HCT116 (cell line): ENCODE results near the gene PSENEN. TPM values are rescaled to one million over a fixed set of nuclear protein-coding genes. Genes with fewer than 3 reads are reported as not detected.

ENCODE experiments used
- ATAC-seq: fragments of 200-7000 bp; cut with Tn5 transposase; 2 replicates; pipeline ENCODE4 v1.9.1; 2020; ENCODE audit warnings: mild to moderate bottlenecking, moderate library complexity
- BruUV-seq: library from RNA; stranded (reverse); fragments of 400-500 nt; replicated peaks from 2 replicates; lab custom pipeline; 2021; lab: Mats Ljungman, UMichigan
- CTCF ChIA-PET: fragments of 300-600 bp; sonication (Branson Sonifier 250); formaldehyde crosslinking; loops from one replicate; lab custom pipeline; 2021; ENCODE audit warnings: antibody characterized with exemption; lab: Charles Lee
- POLR2A ChIA-PET: fragments of 300-600, 350-600 bp; sonication (Branson Sonifier 250); formaldehyde crosslinking; loops from one replicate; lab custom pipeline; 2021; ENCODE audit warnings: antibody characterized with exemption; lab: Charles Lee
- RAD21 ChIA-PET, 2 experiments: fragments of 300-600 bp; sonication (Branson Sonifier 250); formaldehyde crosslinking; loops; one replicate each; lab custom pipeline; 2023; ENCODE audit warnings: low total read pairs in 2 of 2; ENCODE audit not compliant: uncharacterized antibody in 2 of 2, unreplicated experiment in 2 of 2, low non-redundant PET in 1 of 2; lab: Charles Lee
- DNase-seq: peaks from one replicate; pipeline ENCODE4 v3.0.0-alpha.2; 2010; ENCODE audit warnings: low read depth, low spot score
- H2AFZ ChIP-seq: fragments of 200-600 bp; shearing (Covaris generic), sonication (generic); 2 replicates; pipeline ENCODE4 v1.6.1; 2017; ENCODE audit warnings: low read depth, mixed run types, mixed read lengths, antibody characterized with exemption, low read length; ENCODE audit not compliant: poor library complexity, severe bottlenecking
- H3K27ac ChIP-seq: 2 replicates; pipeline ENCODE4 v1.5.1; 2012; ENCODE audit warnings: low read depth, low read length
- H3K27me3 ChIP-seq: fragments of 200-600 bp; sonication (generic); 2 replicates; pipeline ENCODE4 v1.6.1; 2016; ENCODE audit warnings: mixed run types, low read length, mixed read lengths; ENCODE audit not compliant: insufficient read depth
- H3K36me3 ChIP-seq, 2 experiments: fragments of 200-500 bp in 1 of 2; fragments of 200-600 bp in 1 of 2; sonication (Bioruptor generic) in 1 of 2; sonication (generic) in 1 of 2; 2 replicates each; pipeline versions ENCODE4 v1.5.1 to v1.6.1; 2014 to 2016; ENCODE audit warnings: low read length in 2 of 2, inconsistent platforms in 1 of 2, mixed read lengths in 1 of 2, mixed run types in 1 of 2; ENCODE audit not compliant: insufficient read depth in 2 of 2, control insufficient read depth in 1 of 2
- H3K4me1 ChIP-seq, 2 experiments: fragments of 200-600 bp in 1 of 2; sonication (generic) in 1 of 2; 2 replicates each; pipeline versions ENCODE4 v1.5.1 to v1.6.1; 2012 to 2017; ENCODE audit warnings: low read length in 2 of 2, inconsistent platforms in 1 of 2, mild to moderate bottlenecking in 1 of 2, mixed read lengths in 1 of 2, mixed run types in 1 of 2, moderate library complexity in 1 of 2; ENCODE audit not compliant: insufficient read depth in 2 of 2, control insufficient read depth in 1 of 2
- H3K4me2 ChIP-seq: fragments of 200-600 bp; sonication (generic); 2 replicates; pipeline ENCODE4 v1.6.1; 2017; ENCODE audit warnings: mixed run types, low read length, mixed read lengths
- H3K4me3 ChIP-seq, 2 experiments: fragments of 200-600 bp in 1 of 2; sonication (generic) in 1 of 2; replicated peaks in 1 of 2; 2 replicates each; pipeline ENCODE4 v1.5.1; 2011 to 2016; ENCODE audit warnings: low read length in 2 of 2, control low read depth in 1 of 2, low read depth in 1 of 2, mild to moderate bottlenecking in 1 of 2, mixed read lengths in 1 of 2, mixed run types in 1 of 2
- H3K79me2 ChIP-seq: fragments of 200-600 bp; sonication (generic); 2 replicates; pipeline ENCODE4 v1.6.1; 2017; ENCODE audit warnings: mild to moderate bottlenecking, mixed run types, low read length, moderate library complexity, mixed read lengths; ENCODE audit not compliant: insufficient read depth
- H3K9ac ChIP-seq: fragments of 200-600 bp; sonication (generic); 2 replicates; pipeline ENCODE4 v1.6.1; 2016; ENCODE audit warnings: low read length, mixed read lengths
- H3K9me2 ChIP-seq: fragments of 200-600 bp; sonication (generic), shearing (Covaris generic); 2 replicates; pipeline ENCODE4 v1.6.1; 2017; ENCODE audit warnings: mixed run types, mild to moderate bottlenecking, moderate library complexity; ENCODE audit not compliant: insufficient read depth
- H3K9me3 ChIP-seq, 2 experiments: fragments of 200-500 bp in 1 of 2; fragments of 200-600 bp in 1 of 2; sonication (Bioruptor generic) in 1 of 2; sonication (generic) in 1 of 2; 2 replicates each; pipeline ENCODE4 v1.6.1; 2014 to 2017; ENCODE audit warnings: low read length in 2 of 2, mixed read lengths in 2 of 2, inconsistent platforms in 1 of 2, low read depth in 1 of 2, mild to moderate bottlenecking in 1 of 2, mixed run types in 1 of 2, moderate library complexity in 1 of 2; ENCODE audit not compliant: control insufficient read depth in 1 of 2, insufficient read depth in 1 of 2
- H4K20me1 ChIP-seq: fragments of 200-600 bp; sonication (generic), shearing (Covaris generic); 2 replicates; pipeline ENCODE4 v1.6.1; 2017; ENCODE audit warnings: mixed run types, mild to moderate bottlenecking, moderate library complexity; ENCODE audit not compliant: insufficient read depth
- EGR1 ChIP-seq: IDR thresholded peaks from 2 replicates; pipeline ENCODE4 v1.6.1; 2012; ENCODE audit warnings: low read depth
- ELF1 ChIP-seq: IDR thresholded peaks from 2 replicates; pipeline ENCODE4 v1.6.1; 2012; ENCODE audit warnings: low read depth, borderline replicate concordance
- EZH2 ChIP-seq: fragments of 200-600 bp; sonication (generic); IDR thresholded peaks from 2 replicates; pipeline ENCODE4 v1.6.1; 2017; ENCODE audit warnings: antibody characterized with exemption, mixed run types
- FOSL1 ChIP-seq: IDR thresholded peaks from 2 replicates; pipeline ENCODE4 v1.6.1; 2012; ENCODE audit warnings: low read depth
- JUND ChIP-seq: IDR thresholded peaks from 2 replicates; pipeline ENCODE4 v1.6.1; 2012
- POLR2AphosphoS5 ChIP-seq: IDR thresholded peaks from 2 replicates; pipeline ENCODE4 v1.6.1; 2011; ENCODE audit warnings: mild to moderate bottlenecking, low read depth, low read length, moderate library complexity
- SIN3A ChIP-seq: IDR thresholded peaks from 2 replicates; pipeline ENCODE4 v1.6.1; 2012; ENCODE audit warnings: low read depth
- ZBTB33 ChIP-seq: IDR thresholded peaks from 2 replicates; pipeline ENCODE4 v1.6.1; 2011; ENCODE audit warnings: mild to moderate bottlenecking, low read length, moderate library complexity; ENCODE audit not compliant: insufficient replicate concordance; ENCODE audit errors: extremely low read depth
- ZFX ChIP-seq: fragments of 450-650 bp; IDR thresholded peaks from 2 replicates; pipeline ENCODE4 v1.6.1; 2017
- intact Hi-C: fragments of 100-400 bp; cut with micrococcal nuclease; formaldehyde crosslinking; loops from 2 replicates; pipeline ENCODE4 v1.10.0; 2022
- total RNA-seq: library from RNA; stranded (reverse); gene quantifications from one replicate; pipeline ENCODE4 v1.2.1, GENCODE V29; 2021; ENCODE audit not compliant: unreplicated experiment

The PSENEN gene
- total RNA-seq, 1 experiment from 2014 or later = 55.3 TPM

GRCh38 chr19:35754370-35755130 is 9.1 kb downstream of the PSENEN start:
- intact Hi-C loops = no loop called here
- CTCF ChIA-PET = no interaction called here
- TF ChIP-seq ELF1 (no peak), JUND (no peak), EGR1 (no peak), FOSL1 (no peak), ZBTB33 (no peak), POLR2AphosphoS5 (no peak), ZFX (no peak)
- TF ChIP-seq, all 23 proteins: peak for 0
- Histone ChIP-seq H3K9me2 (no peaks in the 10 kb centered on the region), H3K4me1 (peaks cover 17 to 18% of the 10 kb centered on the region in 2 experiments), H2AFZ (no peak overlapping the region), H3K36me3 (no peaks in the 10 kb centered on the region; a peak in 1 of 4 replicates), H3K4me2 (no peak overlapping the region), H3K9ac (no peak overlapping the region), H3K4me3 (no peak overlapping the region), H3K27me3 (no peaks in the 10 kb centered on the region), H3K9me3 (no peaks in the 10 kb centered on the region), H3K79me2 (peaks cover 12% of the 10 kb centered on the region), H4K20me1 (no peaks in the 10 kb centered on the region), H3K27ac (no peak overlapping the region)
- ChIA-PET POLR2A (no interaction called here), RAD21 (no interaction called here)
- DNase-seq (no peak), ATAC-seq (no peak)
- no TSS peak for BruUV-seq

- ChIA-PET RAD21 (no interaction called here), CTCF (no interaction called here), POLR2A (no interaction called here)
- ATAC-seq = no peak
- Histone ChIP-seq H3K9me3 (no peaks in the 10 kb centered on the region), H3K27me3 (no peaks in the 10 kb centered on the region), H4K20me1 (no peaks in the 10 kb centered on the region), H3K36me3 (peaks cover 0 to 2% of the 10 kb centered on the region in 2 experiments; a peak in 1 of 4 replicates), H3K9ac (no peak overlapping the region), H3K4me3 (no peak overlapping the region), H2AFZ (no peak overlapping the region), H3K4me1 (peaks cover 14 to 20% of the 10 kb centered on the region in 2 experiments), H3K9me2 (no peaks in the 10 kb centered on the region), H3K27ac (no peak overlapping the region), H3K79me2 (peaks cover 17% of the 10 kb centered on the region), H3K4me2 (no peak overlapping the region)
- intact Hi-C loops = no loop called here
- DNase-seq = no peak
- TF ChIP-seq SIN3A = no peak
- no peak for TF ChIP-seq EZH2
- no TSS peak for BruUV-seq
Observed at GRCh38 chr19:35755131-35755549, 9.7 kb downstream of the PSENEN start.
